Uterus (tissue), 4 donors: ENCODE data around the gene POLD3. TPM values are rescaled to one million over a fixed set of nuclear protein-coding genes. Genes with fewer than 3 reads are reported as not detected.

Experiments used
- DNase-seq, 2 donors: peaks; one replicate each; pipeline ENCODE4 v3.0.0-alpha.2; 2019 to 2020
- H3K27ac ChIP-seq, 2 donors: fragments of 200-600 bp; sonication (generic); 1 replicate in 1 of 2; 2 replicates in 1 of 2; pipeline ENCODE4 v1.5.1; 2016 to 2018
- H3K27me3 ChIP-seq, 2 donors: fragments of 200-600 bp; sonication (generic); one replicate each; pipeline ENCODE4 v1.5.1; 2018 to 2019; ENCODE audit warnings: control low read depth in 1 of 2
- H3K36me3 ChIP-seq, 2 donors: fragments of 200-600 bp; sonication (generic); one replicate each; pipeline ENCODE4 v1.5.1; 2019; ENCODE audit warnings: control low read depth in 1 of 2
- H3K4me1 ChIP-seq, 2 donors: fragments of 200-600 bp; sonication (generic); one replicate each; pipeline ENCODE4 v1.5.1; 2018 to 2019; ENCODE audit warnings: control low read depth in 1 of 2
- H3K4me3 ChIP-seq, 2 donors: fragments of 200-600 bp; sonication (generic); 1 replicate in 1 of 2; 2 replicates in 1 of 2; pipeline ENCODE4 v1.5.1; 2018 to 2019; ENCODE audit warnings: mild to moderate bottlenecking in 1 of 2
- H3K9me3 ChIP-seq, 2 donors: fragments of 200-600 bp; sonication (generic); one replicate each; pipeline ENCODE4 v1.5.1; 2019; ENCODE audit warnings: control low read depth in 1 of 2
- CTCF ChIP-seq, 4 experiments: fragments of 200-600 bp in 2 of 4; fragments of 450-650 bp in 2 of 4; sonication (generic) in 2 of 4; IDR thresholded peaks; one replicate each; pipeline ENCODE4 v1.5.1; 2016 to 2019; ENCODE audit warnings: antibody characterized with exemption in 4 of 4, mild to moderate bottlenecking in 2 of 4, moderate library complexity in 1 of 4
- POLR2A ChIP-seq, 2 donors: fragments of 450-650 bp; IDR thresholded peaks; one replicate each; pipeline ENCODE4 v1.6.1; 2016; ENCODE audit warnings: antibody characterized with exemption in 2 of 2, mild to moderate bottlenecking in 1 of 2, moderate library complexity in 1 of 2
- intact Hi-C: fragments of 100-400 bp; cut with DNase I; formaldehyde crosslinking; loops from one replicate; pipeline ENCODE4 v1.15.1; 2023; ENCODE audit warnings: low total_unique reads
- total RNA-seq, 4 donors: library from RNA; depleted of rRNA in 3 of 4; stranded (reverse); fragments of >200 nt in 3 of 4; gene quantifications; one replicate each; pipeline versions ENCODE4 v1.1.0 to v1.2.4, GENCODE V29; 2014 to 2023
- donor health status: DM: yes; HTN: yes; CAD: no.

The POLD3 gene
- total RNA-seq, 4 donors from 2014 or later, result 10.3 to 32.1 (median 21.3) TPM

GRCh38 chr11:74634537-74634936 lies 42.2 kb downstream of the POLD3 start:
- H3K27ac ChIP-seq, result peak overlapping the region; percentile 69 to 73
- H3K4me1 ChIP-seq, result peaks cover 0 to 11% of the 10 kb centered on the region in 2 donors
- H3K27me3 ChIP-seq, result no peaks in the 10 kb centered on the region
- H3K4me3 ChIP-seq, result no peak overlapping the region
- no peaks in the 10 kb centered on the region for H3K36me3 ChIP-seq
- peak; percentile 52 to 69 for DNase-seq
- H3K9me3 ChIP-seq, result no peaks in the 10 kb centered on the region
- intact Hi-C loops, result no loop called here
- TF ChIP-seq CTCF (IDR thresholded peaks at IDR 0.05), result peak; percentile 9 to 40 (median 32)
- no peak for TF ChIP-seq POLR2A (IDR thresholded peaks at IDR 0.05)

- intact Hi-C loops, result no loop called here
- H3K9me3 ChIP-seq, result no peaks in the 10 kb centered on the region
- no peak overlapping the region for H3K4me3 ChIP-seq
- H3K4me1 ChIP-seq, result peaks cover 0 to 5% of the 10 kb centered on the region in 2 donors
- H3K27ac ChIP-seq, result peak overlapping the region; percentile 69 to 73
- H3K36me3 ChIP-seq, result no peaks in the 10 kb centered on the region
- H3K27me3 ChIP-seq, result no peaks in the 10 kb centered on the region
- no peak for DNase-seq
- TF ChIP-seq POLR2A (IDR thresholded peaks at IDR 0.05), result no peak
- no peak for TF ChIP-seq CTCF (IDR thresholded peaks at IDR 0.05)
Observed at GRCh38 chr11:74636630-74637184, 44.3 kb downstream of the POLD3 start.

- no peak for TF ChIP-seq CTCF (IDR thresholded peaks at IDR 0.05)
- TF ChIP-seq POLR2A (IDR thresholded peaks at IDR 0.05), result no peak
- intact Hi-C loops, result no loop called here
- H3K36me3 ChIP-seq, result no peaks in the 10 kb centered on the region
Observed at GRCh38 chr11:74637700-74638099, 45.3 kb downstream of the POLD3 start.

GRCh38 chr11:74638869-74639268 lies 46.5 kb downstream of the POLD3 start:
- H3K9me3 ChIP-seq, result no peaks in the 10 kb centered on the region
- H3K4me1 ChIP-seq, result no peaks in the 10 kb centered on the region
- peak overlapping the region; percentile 69 to 73 for H3K27ac ChIP-seq
- H3K36me3 ChIP-seq, result no peaks in the 10 kb centered on the region
- intact Hi-C loops, result no loop called here
- DNase-seq, result no peak
- TF ChIP-seq CTCF (IDR thresholded peaks at IDR 0.05), result no peak
- TF ChIP-seq POLR2A (IDR thresholded peaks at IDR 0.05), result no peak
- no peak overlapping the region for H3K4me3 ChIP-seq
- no peaks in the 10 kb centered on the region for H3K27me3 ChIP-seq

More at GRCh38 chr11:74637700-74638099, 45.3 kb downstream of the POLD3 start:
- no peaks in the 10 kb centered on the region for H3K9me3 ChIP-seq
- H3K27ac ChIP-seq, result peak overlapping the region; percentile 69 to 73
- peaks cover 0 to 5% of the 10 kb centered on the region in 2 donors for H3K4me1 ChIP-seq
- no peak for DNase-seq
- no peaks in the 10 kb centered on the region for H3K27me3 ChIP-seq
- no peak overlapping the region for H3K4me3 ChIP-seq

GRCh38 chr11:74639533-74639932 lies 47.2 kb downstream of the POLD3 start:
- TF ChIP-seq POLR2A (IDR thresholded peaks at IDR 0.05) (no peak), CTCF (IDR thresholded peaks at IDR 0.05) (no peak)
- Histone ChIP-seq H3K27me3 (no peaks in the 10 kb centered on the region), H3K4me3 (no peak overlapping the region), H3K9me3 (no peaks in the 10 kb centered on the region), H3K36me3 (no peaks in the 10 kb centered on the region), H3K4me1 (no peaks in the 10 kb centered on the region), H3K27ac (peak overlapping the region; percentile 69 to 73)
- intact Hi-C loops, result no loop called here
- no peak for DNase-seq
